Panc1 (cell line): Measurements from ENCODE around the gene GKAP1. TPM values are rescaled to one million over a fixed set of nuclear protein-coding genes. Genes with fewer than 3 reads are reported as not detected.

ENCODE experiments used
- ATAC-seq: fragments of 200-7000 bp; cut with Tn5 transposase; 2 replicates; pipeline ENCODE4 v1.9.1; 2020; ENCODE audit warnings: mild to moderate bottlenecking, moderate library complexity
- BruUV-seq: library from RNA; stranded (reverse); fragments of 400-500 nt; replicated peaks from 2 replicates; lab custom pipeline; 2021; lab: Mats Ljungman, UMichigan
- CTCF ChIA-PET: fragments of 300-600 bp; sonication (Branson Sonifier 250); formaldehyde crosslinking; loops from one replicate; lab custom pipeline; 2022; ENCODE audit warnings: antibody characterized with exemption; lab: Charles Lee
- POLR2A ChIA-PET: fragments of 300-600 bp; sonication (Branson Sonifier 250); formaldehyde crosslinking; loops from one replicate; lab custom pipeline; 2022; ENCODE audit warnings: antibody characterized with exemption; lab: Charles Lee
- DNase-seq: peaks from one replicate; pipeline ENCODE4 v3.0.0-alpha.2; 2010; ENCODE audit warnings: low read depth, low spot score
- H3K27ac ChIP-seq: 2 replicates; pipeline ENCODE4 v1.5.1; 2011; ENCODE audit warnings: mild to moderate bottlenecking, low read length, inconsistent platforms
- H3K27me3 ChIP-seq: fragments of 200-500 bp; sonication (Bioruptor generic); 2 replicates; pipeline ENCODE4 v1.6.0; 2014; ENCODE audit warnings: low read length, inconsistent platforms; ENCODE audit not compliant: control insufficient read depth, insufficient read depth
- H3K36me3 ChIP-seq: fragments of 200-500 bp; sonication (Bioruptor generic); 2 replicates; pipeline ENCODE4 v1.5.1; 2014; ENCODE audit warnings: inconsistent platforms, mild to moderate bottlenecking, low read length, moderate library complexity; ENCODE audit not compliant: control insufficient read depth, insufficient read depth
- H3K4me1 ChIP-seq: 2 replicates; pipeline ENCODE4 v1.5.1; 2011; ENCODE audit warnings: inconsistent platforms, mild to moderate bottlenecking, low read length, moderate library complexity; ENCODE audit not compliant: control insufficient read depth, insufficient read depth
- H3K4me3 ChIP-seq, 2 experiments: 2 replicates each; pipeline ENCODE4 v1.5.1; 2011 to 2012; ENCODE audit warnings: low read depth in 2 of 2, low read length in 2 of 2, mild to moderate bottlenecking in 2 of 2, inconsistent platforms in 1 of 2, moderate library complexity in 1 of 2
- H3K9me3 ChIP-seq: fragments of 200-500 bp; sonication (Bioruptor generic); 2 replicates; pipeline ENCODE4 v1.5.1; 2014; ENCODE audit warnings: low read depth, mild to moderate bottlenecking, inconsistent platforms, low read length, moderate library complexity; ENCODE audit not compliant: control insufficient read depth, insufficient read depth
- POLR2AphosphoS5 ChIP-seq: IDR thresholded peaks from 2 replicates; pipeline ENCODE4 v1.6.1; 2012; ENCODE audit warnings: mild to moderate bottlenecking, low read depth, low read length, moderate library complexity
- SIN3A ChIP-seq: IDR thresholded peaks from 2 replicates; pipeline ENCODE4 v1.6.1; 2012; ENCODE audit warnings: low read depth, mild to moderate bottlenecking, low read length, moderate library complexity, borderline replicate concordance; ENCODE audit not compliant: insufficient read depth
- TCF7L2 ChIP-seq: IDR thresholded peaks from 2 replicates; pipeline ENCODE4 v1.6.1; 2011; ENCODE audit warnings: mild to moderate bottlenecking, low read depth, low read length, inconsistent platforms
- in situ Hi-C: cut with HindIII; loops from 2 replicates; pipeline ENCODE4 v1.10.0; 2016; ENCODE audit warnings: low sequenced_read_pairs, low pct_unique_long_range_greater_than_20kb
- intact Hi-C: fragments of 100-400 bp; cut with micrococcal nuclease; formaldehyde crosslinking; loops from one replicate; pipeline ENCODE4 v1.10.0; 2022; ENCODE audit not compliant: unreplicated experiment
- total RNA-seq: library from RNA; stranded (reverse); gene quantifications from one replicate; pipeline ENCODE4 v1.2.1, GENCODE V29; 2021; ENCODE audit not compliant: unreplicated experiment
- TF ChIP-seq, protein P1 (sequence below), 2 experiments: IDR thresholded peaks; 2 replicates each; pipeline ENCODE4 v1.6.1; 2011 to 2012; ENCODE audit warnings: low read depth in 2 of 2, control low read depth in 1 of 2, low read length in 1 of 2, mild to moderate bottlenecking in 1 of 2, moderate library complexity in 1 of 2; ENCODE audit not compliant: insufficient read depth in 1 of 2
- TF ChIP-seq, protein P2 (sequence below): fragments of 450-650 bp; IDR thresholded peaks from 2 replicates; pipeline ENCODE4 v1.5.1; 2017; ENCODE audit warnings: mild to moderate bottlenecking

The GKAP1 gene
- total RNA-seq, 1 experiment from 2014 or later: 5.2 TPM

DNA sequence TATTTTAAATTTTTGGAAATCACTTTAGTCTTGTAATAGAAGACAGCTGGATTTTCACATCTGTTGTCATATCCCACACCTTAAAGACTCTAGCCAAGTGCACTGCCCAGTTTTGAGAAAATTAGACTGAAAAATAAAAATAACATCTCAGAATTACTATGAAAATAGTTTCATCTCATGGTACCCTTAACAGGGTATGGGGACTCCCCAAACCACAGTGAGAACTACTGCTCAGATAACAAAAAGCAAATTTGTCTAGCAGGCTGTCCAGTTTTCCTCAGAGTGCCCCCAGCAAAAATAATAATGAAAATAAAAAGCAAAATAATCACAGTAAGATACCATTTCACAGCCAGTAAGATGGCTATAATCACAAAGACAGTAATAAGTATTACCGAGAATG is 116.3 kb downstream of the GKAP1 start:
- in situ Hi-C loops (no loop called here), intact Hi-C loops (no loop called here)
- H3K4me3 ChIP-seq: no peak overlapping the region
- H3K27ac ChIP-seq: peak overlapping the region; percentile 54; the same call in 1 of the 2 replicates
- no peaks in the 10 kb centered on the region for H3K9me3 ChIP-seq
- TF ChIP-seq POLR2AphosphoS5 (no peak), SIN3A (no peak)
- TF ChIP-seq, protein P1, sequence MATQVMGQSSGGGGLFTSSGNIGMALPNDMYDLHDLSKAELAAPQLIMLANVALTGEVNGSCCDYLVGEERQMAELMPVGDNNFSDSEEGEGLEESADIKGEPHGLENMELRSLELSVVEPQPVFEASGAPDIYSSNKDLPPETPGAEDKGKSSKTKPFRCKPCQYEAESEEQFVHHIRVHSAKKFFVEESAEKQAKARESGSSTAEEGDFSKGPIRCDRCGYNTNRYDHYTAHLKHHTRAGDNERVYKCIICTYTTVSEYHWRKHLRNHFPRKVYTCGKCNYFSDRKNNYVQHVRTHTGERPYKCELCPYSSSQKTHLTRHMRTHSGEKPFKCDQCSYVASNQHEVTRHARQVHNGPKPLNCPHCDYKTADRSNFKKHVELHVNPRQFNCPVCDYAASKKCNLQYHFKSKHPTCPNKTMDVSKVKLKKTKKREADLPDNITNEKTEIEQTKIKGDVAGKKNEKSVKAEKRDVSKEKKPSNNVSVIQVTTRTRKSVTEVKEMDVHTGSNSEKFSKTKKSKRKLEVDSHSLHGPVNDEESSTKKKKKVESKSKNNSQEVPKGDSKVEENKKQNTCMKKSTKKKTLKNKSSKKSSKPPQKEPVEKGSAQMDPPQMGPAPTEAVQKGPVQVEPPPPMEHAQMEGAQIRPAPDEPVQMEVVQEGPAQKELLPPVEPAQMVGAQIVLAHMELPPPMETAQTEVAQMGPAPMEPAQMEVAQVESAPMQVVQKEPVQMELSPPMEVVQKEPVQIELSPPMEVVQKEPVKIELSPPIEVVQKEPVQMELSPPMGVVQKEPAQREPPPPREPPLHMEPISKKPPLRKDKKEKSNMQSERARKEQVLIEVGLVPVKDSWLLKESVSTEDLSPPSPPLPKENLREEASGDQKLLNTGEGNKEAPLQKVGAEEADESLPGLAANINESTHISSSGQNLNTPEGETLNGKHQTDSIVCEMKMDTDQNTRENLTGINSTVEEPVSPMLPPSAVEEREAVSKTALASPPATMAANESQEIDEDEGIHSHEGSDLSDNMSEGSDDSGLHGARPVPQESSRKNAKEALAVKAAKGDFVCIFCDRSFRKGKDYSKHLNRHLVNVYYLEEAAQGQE (IDR thresholded peaks at IDR 0.05; ENCODE audit: insufficient read depth in 1 of 2, low read depth in 2 of 2, low read length in 1 of 2): no peak
- TF ChIP-seq, protein P2, sequence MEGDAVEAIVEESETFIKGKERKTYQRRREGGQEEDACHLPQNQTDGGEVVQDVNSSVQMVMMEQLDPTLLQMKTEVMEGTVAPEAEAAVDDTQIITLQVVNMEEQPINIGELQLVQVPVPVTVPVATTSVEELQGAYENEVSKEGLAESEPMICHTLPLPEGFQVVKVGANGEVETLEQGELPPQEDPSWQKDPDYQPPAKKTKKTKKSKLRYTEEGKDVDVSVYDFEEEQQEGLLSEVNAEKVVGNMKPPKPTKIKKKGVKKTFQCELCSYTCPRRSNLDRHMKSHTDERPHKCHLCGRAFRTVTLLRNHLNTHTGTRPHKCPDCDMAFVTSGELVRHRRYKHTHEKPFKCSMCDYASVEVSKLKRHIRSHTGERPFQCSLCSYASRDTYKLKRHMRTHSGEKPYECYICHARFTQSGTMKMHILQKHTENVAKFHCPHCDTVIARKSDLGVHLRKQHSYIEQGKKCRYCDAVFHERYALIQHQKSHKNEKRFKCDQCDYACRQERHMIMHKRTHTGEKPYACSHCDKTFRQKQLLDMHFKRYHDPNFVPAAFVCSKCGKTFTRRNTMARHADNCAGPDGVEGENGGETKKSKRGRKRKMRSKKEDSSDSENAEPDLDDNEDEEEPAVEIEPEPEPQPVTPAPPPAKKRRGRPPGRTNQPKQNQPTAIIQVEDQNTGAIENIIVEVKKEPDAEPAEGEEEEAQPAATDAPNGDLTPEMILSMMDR: no peak
- no TSS peak for BruUV-seq
- DNase-seq (no peak), ATAC-seq (no peak)
- no peaks in the 10 kb centered on the region for H3K27me3 ChIP-seq
- POLR2A ChIA-PET: no interaction called here
- CTCF ChIA-PET: no interaction called here
- H3K4me1 ChIP-seq: peaks cover 30% of the 10 kb centered on the region
- H3K36me3 ChIP-seq: no peaks in the 10 kb centered on the region; the same call in 1 of the 2 replicates

DNA sequence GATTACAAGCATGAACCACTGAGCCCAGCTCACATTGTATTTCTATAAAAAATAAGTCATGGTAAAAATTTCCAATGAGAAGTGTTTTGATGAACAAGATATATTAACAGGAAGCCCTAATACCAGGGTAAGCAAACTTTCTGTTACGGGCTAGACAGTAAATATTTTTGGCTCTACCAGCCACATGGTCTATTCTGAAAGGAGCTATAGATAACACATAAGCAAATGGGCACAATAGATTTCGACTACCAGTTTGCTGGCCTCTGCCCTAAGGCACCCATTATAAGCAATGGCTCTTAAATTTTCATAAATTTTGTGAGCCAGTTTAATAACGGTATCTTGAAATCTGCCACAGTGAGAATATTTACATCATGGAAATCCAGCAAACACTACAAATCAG is 118.0 kb downstream of the GKAP1 start:
- DNase-seq: no peak
- intact Hi-C loops: no loop called here
- H3K36me3 ChIP-seq: no peaks in the 10 kb centered on the region
- H3K4me3 ChIP-seq: no peak overlapping the region
- peaks cover 28% of the 10 kb centered on the region for H3K4me1 ChIP-seq
- TF ChIP-seq POLR2AphosphoS5 (no peak), SIN3A (no peak), TCF7L2 (no peak)
- TF ChIP-seq, protein P2: no peak
- TF ChIP-seq, protein P1 (IDR thresholded peaks at IDR 0.05; ENCODE audit: insufficient read depth in 1 of 2, low read depth in 2 of 2, low read length in 1 of 2): no peak
- H3K27me3 ChIP-seq: no peaks in the 10 kb centered on the region
- POLR2A ChIA-PET: interaction anchor here (0.6 kb wide), 1 partner anchor 1960 kb away, joined by 3 read pairs; no protein-coding TSS in a partner anchor
- no peaks in the 10 kb centered on the region for H3K9me3 ChIP-seq
- no peak for ATAC-seq
- BruUV-seq: no TSS peak
- CTCF ChIA-PET: no interaction called here
- in situ Hi-C loops: no loop called here
- H3K27ac ChIP-seq: no peak overlapping the region
